HEK293 (cell line): ENCODE measurements around the gene USP3.

Experiments used
- CTCF ChIA-PET: fragments of 350-600 bp; formaldehyde crosslinking; extraction: SDS; loops from one replicate; lab custom pipeline; 2021; ENCODE audit warnings: antibody characterized with exemption; lab: Yijun Ruan, JAX
- POLR2A ChIA-PET: fragments of 300-600 bp; formaldehyde crosslinking; extraction: SDS; loops from one replicate; lab custom pipeline; 2020; ENCODE audit warnings: antibody characterized with exemption, inconsistent platforms; lab: Yijun Ruan, JAX
- H3K27ac ChIP-seq: fragments of 200-500 bp; sonication (Bioruptor generic); 2 replicates; pipeline ENCODE4 v1.5.1; 2014; ENCODE audit warnings: low read depth, low read length, control low read depth, inconsistent platforms; ENCODE audit errors: extremely low read depth
- H3K36me3 ChIP-seq, 2 experiments: fragments of 200-500 bp in 1 of 2; sonication (Bioruptor generic) in 1 of 2; 1 replicate in 1 of 2; 2 replicates in 1 of 2; pipeline ENCODE4 v1.5.1; 2014 to 2017; ENCODE audit warnings: inconsistent platforms in 2 of 2, low read length in 2 of 2; ENCODE audit not compliant: control insufficient read depth in 2 of 2, insufficient read depth in 1 of 2
- H3K4me1 ChIP-seq: fragments of 200-500 bp; sonication (Bioruptor generic); 2 replicates; pipeline ENCODE4 v1.5.1; 2014; ENCODE audit warnings: mild to moderate bottlenecking, low read length, inconsistent platforms; ENCODE audit not compliant: control insufficient read depth, insufficient read depth
- H3K4me3 ChIP-seq: 2 replicates; pipeline ENCODE4 v1.5.1; 2011; ENCODE audit warnings: low read depth, mild to moderate bottlenecking, control low read depth, low read length, moderate library complexity
- H3K9me3 ChIP-seq: fragments of 200-500 bp; sonication (Bioruptor generic); 2 replicates; pipeline ENCODE4 v1.5.1; 2014; ENCODE audit warnings: low read depth, low read length, inconsistent platforms; ENCODE audit not compliant: control insufficient read depth, insufficient read depth
- GLI4 ChIP-seq: fragments of 450-650 bp; formaldehyde crosslinking; IDR thresholded peaks from 2 replicates; pipeline ENCODE4 v1.5.1; 2016; ENCODE audit warnings: missing biosample characterization, missing genetic modification characterization
- MZF1 ChIP-seq: fragments of 450-650 bp; formaldehyde crosslinking; IDR thresholded peaks from 2 replicates; pipeline ENCODE4 v1.5.1; 2017; ENCODE audit warnings: missing biosample characterization, missing genetic modification characterization, borderline replicate concordance
- ZBTB21 ChIP-seq: fragments of 450-650 bp; formaldehyde crosslinking; IDR thresholded peaks from 2 replicates; pipeline ENCODE4 v1.5.1; 2017; ENCODE audit warnings: missing biosample characterization, missing genetic modification characterization
- ZFP3 ChIP-seq: fragments of 450-650 bp; formaldehyde crosslinking; IDR thresholded peaks from 2 replicates; pipeline ENCODE4 v1.5.1; 2016; ENCODE audit warnings: low read depth, missing biosample characterization, missing genetic modification characterization
- ZNF146 ChIP-seq: fragments of 450-650 bp; formaldehyde crosslinking; IDR thresholded peaks from 2 replicates; pipeline ENCODE4 v1.5.1; 2016; ENCODE audit warnings: missing biosample characterization, missing genetic modification characterization
- ZNF174 ChIP-seq: fragments of 450-650 bp; formaldehyde crosslinking; IDR thresholded peaks from 2 replicates; pipeline ENCODE4 v1.5.0; 2017; ENCODE audit warnings: missing biosample characterization, mild to moderate bottlenecking, missing genetic modification characterization
- ZNF214 ChIP-seq: fragments of 450-650 bp; formaldehyde crosslinking; IDR thresholded peaks from 2 replicates; pipeline ENCODE4 v1.5.1; 2017; ENCODE audit warnings: missing biosample characterization, mild to moderate bottlenecking, missing genetic modification characterization, borderline replicate concordance
- ZNF239 ChIP-seq: fragments of 450-650 bp; formaldehyde crosslinking; IDR thresholded peaks from 2 replicates; pipeline ENCODE4 v1.5.1; 2016; ENCODE audit warnings: missing biosample characterization, missing genetic modification characterization
- ZNF274 ChIP-seq, 2 experiments: fragments of 200-500 bp in 1 of 2; fragments of 450-650 bp in 1 of 2; sonication (Bioruptor generic) in 1 of 2; formaldehyde crosslinking in 1 of 2; IDR thresholded peaks; 2 replicates each; pipeline versions ENCODE4 v1.5.1 to v1.6.1; 2014 to 2016; ENCODE audit warnings: borderline replicate concordance in 1 of 2, inconsistent platforms in 1 of 2, low read length in 1 of 2, missing biosample characterization in 1 of 2, missing genetic modification characterization in 1 of 2
- ZNF404 ChIP-seq: fragments of 450-650 bp; formaldehyde crosslinking; IDR thresholded peaks from 2 replicates; pipeline ENCODE4 v1.5.1; 2017; ENCODE audit warnings: missing biosample characterization, missing genetic modification characterization
- ZNF510 ChIP-seq: fragments of 450-650 bp; formaldehyde crosslinking; IDR thresholded peaks from 2 replicates; pipeline ENCODE4 v1.5.1; 2018; ENCODE audit warnings: mild to moderate bottlenecking, missing genetic modification characterization, missing biosample characterization; ENCODE audit not compliant: insufficient replicate concordance
- ZNF529 ChIP-seq: fragments of 450-650 bp; formaldehyde crosslinking; IDR thresholded peaks from 2 replicates; pipeline ENCODE4 v1.5.1; 2017; ENCODE audit warnings: missing genetic modification characterization, missing biosample characterization; ENCODE audit not compliant: insufficient replicate concordance
- ZNF549 ChIP-seq: fragments of 450-650 bp; IDR thresholded peaks from 2 replicates; pipeline ENCODE4 v1.5.1; 2018; ENCODE audit warnings: missing biosample characterization, missing genetic modification characterization, mild to moderate bottlenecking, inconsistent platforms, moderate library complexity
- ZNF621 ChIP-seq: fragments of 450-650 bp; formaldehyde crosslinking; IDR thresholded peaks from 2 replicates; pipeline ENCODE4 v1.5.1; 2017; ENCODE audit warnings: missing biosample characterization, missing genetic modification characterization
- ZNF677 ChIP-seq: fragments of 450-650 bp; IDR thresholded peaks from 2 replicates; pipeline ENCODE4 v1.5.0; 2018; ENCODE audit warnings: missing biosample characterization, mild to moderate bottlenecking, missing genetic modification characterization, moderate library complexity
- TF ChIP-seq, protein P1 (sequence below): fragments of 450-650 bp; formaldehyde crosslinking; IDR thresholded peaks from 2 replicates; pipeline ENCODE4 v1.5.1; 2016; ENCODE audit warnings: missing biosample characterization, missing genetic modification characterization
- TF ChIP-seq, protein P2 (sequence below): fragments of 450-650 bp; formaldehyde crosslinking; IDR thresholded peaks from 2 replicates; pipeline ENCODE4 v1.5.1; 2016; ENCODE audit warnings: missing biosample characterization, missing genetic modification characterization
- TF ChIP-seq, protein P3 (sequence below): fragments of 450-650 bp; formaldehyde crosslinking; IDR thresholded peaks from 2 replicates; pipeline ENCODE4 v1.5.1; 2016; ENCODE audit warnings: missing biosample characterization, missing genetic modification characterization
- TF ChIP-seq, protein P4 (sequence below): sonication (generic); formaldehyde crosslinking; IDR thresholded peaks from 2 replicates; pipeline ENCODE4 v1.8.1; 2022; ENCODE audit warnings: mild to moderate bottlenecking, moderate library complexity, missing genetic modification reagents

Gene USP3

DNA sequence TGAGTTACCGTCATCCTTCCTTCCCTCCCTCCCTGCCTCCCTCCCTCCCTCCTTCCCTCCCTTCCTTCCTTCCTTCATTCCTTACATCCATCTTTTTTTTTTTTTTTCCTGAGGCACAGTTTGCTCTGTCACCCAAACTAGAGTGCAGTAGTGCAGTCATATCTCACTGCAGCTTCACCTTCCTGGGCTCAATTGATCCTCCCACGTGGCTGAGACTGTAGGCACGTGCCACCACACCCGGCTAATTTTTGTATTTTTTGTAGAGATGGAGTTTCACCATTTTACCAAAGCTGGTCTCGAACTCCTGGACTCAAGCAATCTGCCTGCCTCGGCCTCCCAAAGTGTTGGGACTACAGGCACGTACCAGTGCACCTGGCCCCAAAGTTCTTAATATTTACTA lies 25.8 kb downstream of the USP3 start (continued):
- TF ChIP-seq, protein P1, sequence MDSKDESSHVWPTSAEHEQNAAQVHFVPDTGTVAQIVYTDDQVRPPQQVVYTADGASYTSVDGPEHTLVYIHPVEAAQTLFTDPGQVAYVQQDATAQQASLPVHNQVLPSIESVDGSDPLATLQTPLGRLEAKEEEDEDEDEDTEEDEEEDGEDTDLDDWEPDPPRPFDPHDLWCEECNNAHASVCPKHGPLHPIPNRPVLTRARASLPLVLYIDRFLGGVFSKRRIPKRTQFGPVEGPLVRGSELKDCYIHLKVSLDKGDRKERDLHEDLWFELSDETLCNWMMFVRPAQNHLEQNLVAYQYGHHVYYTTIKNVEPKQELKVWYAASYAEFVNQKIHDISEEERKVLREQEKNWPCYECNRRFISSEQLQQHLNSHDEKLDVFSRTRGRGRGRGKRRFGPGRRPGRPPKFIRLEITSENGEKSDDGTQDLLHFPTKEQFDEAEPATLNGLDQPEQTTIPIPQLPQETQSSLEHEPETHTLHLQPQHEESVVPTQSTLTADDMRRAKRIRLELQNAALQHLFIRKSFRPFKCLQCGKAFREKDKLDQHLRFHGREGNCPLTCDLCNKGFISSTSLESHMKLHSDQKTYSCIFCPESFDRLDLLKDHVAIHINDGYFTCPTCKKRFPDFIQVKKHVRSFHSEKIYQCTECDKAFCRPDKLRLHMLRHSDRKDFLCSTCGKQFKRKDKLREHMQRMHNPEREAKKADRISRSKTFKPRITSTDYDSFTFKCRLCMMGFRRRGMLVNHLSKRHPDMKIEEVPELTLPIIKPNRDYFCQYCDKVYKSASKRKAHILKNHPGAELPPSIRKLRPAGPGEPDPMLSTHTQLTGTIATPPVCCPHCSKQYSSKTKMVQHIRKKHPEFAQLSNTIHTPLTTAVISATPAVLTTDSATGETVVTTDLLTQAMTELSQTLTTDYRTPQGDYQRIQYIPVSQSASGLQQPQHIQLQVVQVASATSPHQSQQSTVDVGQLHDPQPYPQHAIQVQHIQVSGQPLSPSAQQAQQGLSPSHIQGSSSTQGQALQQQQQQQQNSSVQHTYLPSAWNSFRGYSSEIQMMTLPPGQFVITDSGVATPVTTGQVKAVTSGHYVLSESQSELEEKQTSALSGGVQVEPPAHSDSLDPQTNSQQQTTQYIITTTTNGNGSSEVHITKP (tag by site-specific recombination) = no peak
- no peak for TF ChIP-seq ZNF274 (IDR thresholded peaks at IDR 0.05; ENCODE audit: low read length)
- TF ChIP-seq ZNF274 (tag by site-specific recombination; IDR thresholded peaks at IDR 0.05; ENCODE audit: borderline replicate concordance) = no peak
- TF ChIP-seq ZNF214 = no peak
- no peak for TF ChIP-seq ZNF549 (tag by site-specific recombination)
- no peak for TF ChIP-seq MZF1 (tag by site-specific recombination)
- no peak for TF ChIP-seq ZNF510 (tag by site-specific recombination)
- TF ChIP-seq ZBTB21 (tag by site-specific recombination) = no peak

DNA sequence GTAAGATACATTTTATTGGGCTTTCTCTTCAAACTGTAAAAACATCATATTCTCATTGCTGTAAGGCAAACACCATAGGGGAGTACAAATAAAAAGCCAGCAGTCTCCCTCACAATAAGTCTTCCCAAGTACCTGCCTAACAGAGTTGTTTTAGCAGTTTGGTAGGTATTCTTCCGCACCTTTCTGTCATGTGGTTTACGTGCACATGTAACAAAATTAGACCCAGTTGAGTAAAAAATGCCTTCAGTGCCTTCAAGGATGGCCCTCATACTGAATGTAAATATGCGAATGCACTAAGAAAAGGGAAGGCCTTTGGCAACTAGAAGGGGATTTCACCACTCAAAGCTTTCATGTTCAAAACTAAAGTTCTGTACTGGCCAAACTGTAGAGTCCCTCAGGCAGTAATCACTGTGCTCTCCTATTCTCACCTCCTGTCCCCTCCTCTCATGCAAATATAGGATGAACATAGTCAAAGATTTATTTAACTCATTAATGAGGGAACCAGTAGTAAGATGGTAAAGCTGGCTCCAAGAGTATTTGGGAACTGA lies 26.4 kb downstream of the USP3 start:
- TF ChIP-seq ZFP3 (tag by site-specific recombination) = no peak
- TF ChIP-seq, protein P2, sequence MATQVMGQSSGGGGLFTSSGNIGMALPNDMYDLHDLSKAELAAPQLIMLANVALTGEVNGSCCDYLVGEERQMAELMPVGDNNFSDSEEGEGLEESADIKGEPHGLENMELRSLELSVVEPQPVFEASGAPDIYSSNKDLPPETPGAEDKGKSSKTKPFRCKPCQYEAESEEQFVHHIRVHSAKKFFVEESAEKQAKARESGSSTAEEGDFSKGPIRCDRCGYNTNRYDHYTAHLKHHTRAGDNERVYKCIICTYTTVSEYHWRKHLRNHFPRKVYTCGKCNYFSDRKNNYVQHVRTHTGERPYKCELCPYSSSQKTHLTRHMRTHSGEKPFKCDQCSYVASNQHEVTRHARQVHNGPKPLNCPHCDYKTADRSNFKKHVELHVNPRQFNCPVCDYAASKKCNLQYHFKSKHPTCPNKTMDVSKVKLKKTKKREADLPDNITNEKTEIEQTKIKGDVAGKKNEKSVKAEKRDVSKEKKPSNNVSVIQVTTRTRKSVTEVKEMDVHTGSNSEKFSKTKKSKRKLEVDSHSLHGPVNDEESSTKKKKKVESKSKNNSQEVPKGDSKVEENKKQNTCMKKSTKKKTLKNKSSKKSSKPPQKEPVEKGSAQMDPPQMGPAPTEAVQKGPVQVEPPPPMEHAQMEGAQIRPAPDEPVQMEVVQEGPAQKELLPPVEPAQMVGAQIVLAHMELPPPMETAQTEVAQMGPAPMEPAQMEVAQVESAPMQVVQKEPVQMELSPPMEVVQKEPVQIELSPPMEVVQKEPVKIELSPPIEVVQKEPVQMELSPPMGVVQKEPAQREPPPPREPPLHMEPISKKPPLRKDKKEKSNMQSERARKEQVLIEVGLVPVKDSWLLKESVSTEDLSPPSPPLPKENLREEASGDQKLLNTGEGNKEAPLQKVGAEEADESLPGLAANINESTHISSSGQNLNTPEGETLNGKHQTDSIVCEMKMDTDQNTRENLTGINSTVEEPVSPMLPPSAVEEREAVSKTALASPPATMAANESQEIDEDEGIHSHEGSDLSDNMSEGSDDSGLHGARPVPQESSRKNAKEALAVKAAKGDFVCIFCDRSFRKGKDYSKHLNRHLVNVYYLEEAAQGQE (tag by site-specific recombination) = no peak
- TF ChIP-seq ZNF677 (tag by site-specific recombination) = no peak
- TF ChIP-seq ZNF146 (tag by site-specific recombination) = no peak
- no peak for TF ChIP-seq ZNF239
- TF ChIP-seq ZNF174 (tag by site-specific recombination) = no peak
- no peak for TF ChIP-seq GLI4 (tag by site-specific recombination)
- no peak for TF ChIP-seq ZNF529 (tag by site-specific recombination)
- TF ChIP-seq ZNF621 (tag by site-specific recombination) = no peak
- TF ChIP-seq, protein P3, sequence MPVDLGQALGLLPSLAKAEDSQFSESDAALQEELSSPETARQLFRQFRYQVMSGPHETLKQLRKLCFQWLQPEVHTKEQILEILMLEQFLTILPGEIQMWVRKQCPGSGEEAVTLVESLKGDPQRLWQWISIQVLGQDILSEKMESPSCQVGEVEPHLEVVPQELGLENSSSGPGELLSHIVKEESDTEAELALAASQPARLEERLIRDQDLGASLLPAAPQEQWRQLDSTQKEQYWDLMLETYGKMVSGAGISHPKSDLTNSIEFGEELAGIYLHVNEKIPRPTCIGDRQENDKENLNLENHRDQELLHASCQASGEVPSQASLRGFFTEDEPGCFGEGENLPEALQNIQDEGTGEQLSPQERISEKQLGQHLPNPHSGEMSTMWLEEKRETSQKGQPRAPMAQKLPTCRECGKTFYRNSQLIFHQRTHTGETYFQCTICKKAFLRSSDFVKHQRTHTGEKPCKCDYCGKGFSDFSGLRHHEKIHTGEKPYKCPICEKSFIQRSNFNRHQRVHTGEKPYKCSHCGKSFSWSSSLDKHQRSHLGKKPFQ (tag by site-specific recombination) = no peak
- TF ChIP-seq ZNF404 (tag by site-specific recombination) = no peak
- TF ChIP-seq, protein P4, sequence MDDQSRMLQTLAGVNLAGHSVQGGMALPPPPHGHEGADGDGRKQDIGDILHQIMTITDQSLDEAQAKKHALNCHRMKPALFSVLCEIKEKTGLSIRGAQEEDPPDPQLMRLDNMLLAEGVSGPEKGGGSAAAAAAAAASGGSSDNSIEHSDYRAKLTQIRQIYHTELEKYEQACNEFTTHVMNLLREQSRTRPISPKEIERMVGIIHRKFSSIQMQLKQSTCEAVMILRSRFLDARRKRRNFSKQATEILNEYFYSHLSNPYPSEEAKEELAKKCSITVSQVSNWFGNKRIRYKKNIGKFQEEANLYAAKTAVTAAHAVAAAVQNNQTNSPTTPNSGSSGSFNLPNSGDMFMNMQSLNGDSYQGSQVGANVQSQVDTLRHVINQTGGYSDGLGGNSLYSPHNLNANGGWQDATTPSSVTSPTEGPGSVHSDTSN (CRISPR knock-in tag) = no peak
- POLR2A ChIA-PET = no interaction called here
- Histone ChIP-seq H3K36me3 (no peaks in the 10 kb centered on the region), H3K4me1 (peaks cover 13% of the 10 kb centered on the region), H3K4me3 (no peak overlapping the region), H3K9me3 (no peaks in the 10 kb centered on the region), H3K27ac (no peak overlapping the region)
- CTCF ChIA-PET = interaction anchor here (0.8 to 2.1 kb wide), 4 partner anchors 12 to 25 kb away, joined by 3 to 5 read pairs (median 4); no protein-coding TSS in a partner anchor
